ENCODE measurements around the gene TMEM18.

- no peak for TF ChIP-seq CTCF (IDR thresholded peaks at IDR 0.05)
- no peak for TF ChIP-seq POLR2A (IDR thresholded peaks at IDR 0.05)
Observed at GRCh38 chr2:660029-660428, 17.2 kb downstream of the TMEM18 start.
